ENCODE data around the gene SPTSSA.
"Not testable (repeated sequence)": the region's sequence is repeated elsewhere in the genome, so short reads cannot be mapped to it uniquely, and the experiment has no call there.

The SPTSSA gene

DNA sequence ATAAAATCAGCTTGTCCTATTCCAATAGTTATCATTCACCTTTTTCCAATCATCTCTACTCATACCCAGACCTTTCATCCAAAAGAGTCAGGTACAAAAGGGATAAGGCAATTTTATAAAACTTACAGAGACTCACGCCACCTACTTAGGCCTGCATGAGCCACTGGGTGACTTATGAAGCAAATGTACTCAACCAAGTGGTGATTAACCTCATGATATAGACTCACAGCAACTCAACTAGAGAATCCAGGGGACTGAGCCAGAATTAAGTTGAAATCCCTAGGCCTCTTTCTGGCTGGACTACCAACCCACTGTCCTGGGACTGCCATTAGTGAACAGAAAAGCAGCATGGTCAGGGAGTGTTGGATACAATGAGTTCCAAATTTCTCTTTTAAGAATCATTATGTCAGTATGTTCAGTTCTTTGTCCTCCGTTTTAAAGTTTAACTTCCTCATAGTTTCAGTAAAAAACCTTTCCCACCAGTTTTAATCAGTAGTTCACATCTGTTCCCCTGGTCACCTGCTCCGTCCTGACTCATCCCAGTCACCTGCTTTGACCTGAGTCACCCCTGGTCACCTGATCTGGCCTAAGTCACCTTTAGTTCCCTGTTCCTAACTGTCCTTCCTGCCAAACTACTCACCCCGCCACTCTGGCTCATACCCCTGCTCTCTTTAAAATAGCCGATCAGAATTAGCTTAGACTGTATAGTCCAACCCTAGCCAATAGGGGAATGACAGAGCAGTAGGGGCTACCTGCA is 36.8 kb downstream of the SPTSSA start:
- DNase-seq, result no peak

DNA sequence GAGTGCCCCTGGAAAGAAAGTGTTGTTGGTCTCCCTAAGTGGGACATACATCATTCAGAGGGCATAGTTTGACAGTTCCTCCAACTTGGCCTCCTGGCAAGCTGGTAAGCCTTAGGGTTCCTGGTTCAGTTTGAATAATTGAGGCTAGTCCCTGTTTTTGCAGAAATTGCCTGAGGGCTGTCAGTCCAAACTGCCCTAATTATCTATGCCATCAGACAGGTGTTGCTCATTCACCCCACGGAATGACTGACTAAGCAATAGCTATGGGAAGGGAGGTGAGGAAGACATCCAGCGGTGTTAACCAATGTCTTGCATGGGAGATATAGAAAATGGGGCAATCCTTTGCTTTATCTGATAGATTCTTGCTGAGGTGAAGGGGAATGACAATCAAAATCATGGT is 37.6 kb downstream of the SPTSSA start:
- DNase-seq, result peak in 2 of 3 experiments; percentile 36 to 77

GRCh38 chr14:34423445-34423844 is 38.6 kb downstream of the SPTSSA start:
- peak in 1 of 3 experiments; percentile 49 for DNase-seq

GRCh38 chr14:34420547-34421150 is 41.4 kb downstream of the SPTSSA start:
- DNase-seq, result peak in 1 of 3 experiments; percentile 12

GRCh38 chr14:34409721-34410120 is 52.3 kb downstream of the SPTSSA start:
- no peak for DNase-seq

GRCh38 chr14:34407951-34408350 is 54.1 kb downstream of the SPTSSA start:
- DNase-seq, result no peak

DNA sequence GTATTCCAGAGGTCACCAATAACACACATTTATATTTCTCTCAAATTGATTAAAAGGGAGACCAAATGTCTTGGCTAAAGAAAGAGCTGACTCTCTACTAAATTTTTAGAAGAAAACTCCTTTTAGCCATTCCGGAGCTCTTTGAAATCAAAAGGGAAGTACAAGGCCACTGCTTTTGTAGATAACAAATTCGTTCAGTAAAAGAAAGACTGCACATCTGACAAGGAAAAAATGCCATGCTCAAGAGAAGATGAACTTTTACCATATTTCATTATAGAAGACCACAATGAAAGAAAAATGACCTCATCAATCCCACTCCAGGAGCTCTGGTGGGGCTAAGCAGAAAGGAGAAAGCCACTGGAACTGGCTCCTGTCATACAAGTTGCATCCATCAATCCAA is 57.6 kb downstream of the SPTSSA start:
- DNase-seq, result no peak

GRCh38 chr14:34403646-34404045 is 58.4 kb downstream of the SPTSSA start:
- DNase-seq, result no peak

DNA sequence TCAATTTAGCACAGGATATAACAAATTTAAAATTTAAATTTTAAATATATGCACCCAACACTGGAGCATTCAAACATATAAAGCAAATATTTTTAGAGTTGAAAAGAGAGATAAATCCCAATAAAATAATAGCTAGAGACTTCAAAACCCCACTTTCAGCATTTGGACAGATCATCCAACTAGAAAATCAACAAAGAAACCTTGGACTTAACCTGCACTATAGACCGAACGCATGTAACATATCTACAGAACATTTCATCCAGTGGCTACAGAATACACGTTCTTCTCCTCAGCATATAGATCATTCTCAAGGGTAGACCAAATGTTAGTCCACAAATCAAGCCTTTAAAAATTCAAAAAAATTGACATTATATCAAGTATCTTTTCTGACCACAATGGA is 64.0 kb downstream of the SPTSSA start:
- DNase-seq, result no peak

- DNase-seq, result peak in 2 of 3 experiments; percentile 16 to 71
Measured at GRCh38 chr14:34387974-34388516, 74.0 kb downstream of the SPTSSA start.

- DNase-seq, result peak in 1 of 3 experiments; percentile 20
Measured at GRCh38 chr14:34386865-34387485, 75.1 kb downstream of the SPTSSA start.

- DNase-seq, result not testable (repeated sequence)
Measured at GRCh38 chr14:34385881-34386280, 76.2 kb downstream of the SPTSSA start.

- DNase-seq, result no peak
Measured at GRCh38 chr14:34383839-34384238, 78.2 kb downstream of the SPTSSA start.

All from NCI-H1417 (cell line).